HuH-7 (cell line): ENCODE data around the gene CSNK1G2.

ENCODE experiments used
- DNase-seq: peaks from one replicate; pipeline ENCODE4 v3.0.0; 2011; ENCODE audit warnings: low spot score

CSNK1G2 gene

GRCh38 chr19:2018752-2019151 is 77.8 kb downstream of the CSNK1G2 start:
- DNase-seq = no peak

- DNase-seq = no peak
Measured at GRCh38 chr19:2021453-2022140, 80.6 kb downstream of the CSNK1G2 start.

- DNase-seq = no peak
Measured at GRCh38 chr19:2022289-2022688, 81.3 kb downstream of the CSNK1G2 start.

GRCh38 chr19:2026770-2027169 is 85.8 kb downstream of the CSNK1G2 start:
- no peak for DNase-seq

- no peak for DNase-seq
Measured at GRCh38 chr19:2027361-2027760, 86.4 kb downstream of the CSNK1G2 start.
